ENCODE results near the gene NCS1.
"Not testable (repeated sequence)": the region's sequence is repeated elsewhere in the genome, so short reads cannot be mapped to it uniquely, and the experiment has no call there.

NCS1 gene

DNA sequence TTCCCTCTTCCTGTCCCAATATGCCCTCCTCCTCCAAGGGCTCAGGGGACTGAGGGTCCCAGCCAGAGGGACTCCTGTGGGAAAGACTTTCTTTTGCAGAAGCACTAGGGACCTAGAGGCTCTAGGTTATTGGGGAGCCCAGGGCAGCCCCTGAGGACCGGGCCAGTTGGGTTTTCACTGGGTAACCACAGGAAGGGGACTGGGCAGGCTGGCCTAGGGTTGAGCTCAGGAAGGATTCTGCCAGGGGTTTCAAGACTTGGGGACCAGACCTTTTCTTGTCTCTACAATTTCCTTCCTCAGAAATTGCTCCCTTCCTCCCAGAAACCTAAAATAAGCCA is 69.0 kb downstream of the NCS1 start:
- no peak for DNase-seq

DNA sequence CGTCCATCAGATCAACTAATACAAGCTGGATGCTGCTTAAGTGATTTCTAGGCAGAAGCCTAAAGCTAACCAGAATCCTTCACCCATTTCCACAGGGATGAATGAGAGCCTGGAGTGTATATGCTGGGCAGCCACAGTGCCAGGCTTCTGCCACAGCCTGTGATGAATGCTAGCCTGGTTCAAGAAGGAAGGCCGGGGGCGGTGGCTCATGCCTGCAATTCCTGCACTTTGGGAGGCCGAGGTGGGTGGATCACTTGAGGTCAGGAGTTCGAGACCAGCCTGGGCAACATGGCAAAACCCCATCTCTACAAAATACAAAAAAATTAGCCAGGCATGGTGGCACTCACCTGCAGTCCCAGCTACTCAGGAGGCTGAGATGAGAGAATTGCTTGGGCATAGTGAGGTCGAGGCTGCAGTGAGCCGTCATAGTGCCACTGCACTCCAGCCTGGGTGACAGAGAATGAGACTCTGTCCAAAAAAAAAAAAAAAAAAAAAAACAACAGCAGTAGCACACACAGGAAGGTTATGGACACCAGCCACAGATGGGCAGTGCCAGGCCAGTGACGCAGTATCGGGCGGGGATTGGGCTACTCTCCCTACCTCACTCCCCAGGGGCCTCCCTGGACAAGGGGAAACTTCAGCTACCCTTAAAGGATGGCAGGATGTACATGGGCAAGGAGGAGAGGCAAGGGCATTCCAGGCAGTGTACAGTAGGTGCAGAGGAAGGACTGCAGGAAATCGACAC is 70.2 kb downstream of the NCS1 start:
- no peak for DNase-seq

DNA sequence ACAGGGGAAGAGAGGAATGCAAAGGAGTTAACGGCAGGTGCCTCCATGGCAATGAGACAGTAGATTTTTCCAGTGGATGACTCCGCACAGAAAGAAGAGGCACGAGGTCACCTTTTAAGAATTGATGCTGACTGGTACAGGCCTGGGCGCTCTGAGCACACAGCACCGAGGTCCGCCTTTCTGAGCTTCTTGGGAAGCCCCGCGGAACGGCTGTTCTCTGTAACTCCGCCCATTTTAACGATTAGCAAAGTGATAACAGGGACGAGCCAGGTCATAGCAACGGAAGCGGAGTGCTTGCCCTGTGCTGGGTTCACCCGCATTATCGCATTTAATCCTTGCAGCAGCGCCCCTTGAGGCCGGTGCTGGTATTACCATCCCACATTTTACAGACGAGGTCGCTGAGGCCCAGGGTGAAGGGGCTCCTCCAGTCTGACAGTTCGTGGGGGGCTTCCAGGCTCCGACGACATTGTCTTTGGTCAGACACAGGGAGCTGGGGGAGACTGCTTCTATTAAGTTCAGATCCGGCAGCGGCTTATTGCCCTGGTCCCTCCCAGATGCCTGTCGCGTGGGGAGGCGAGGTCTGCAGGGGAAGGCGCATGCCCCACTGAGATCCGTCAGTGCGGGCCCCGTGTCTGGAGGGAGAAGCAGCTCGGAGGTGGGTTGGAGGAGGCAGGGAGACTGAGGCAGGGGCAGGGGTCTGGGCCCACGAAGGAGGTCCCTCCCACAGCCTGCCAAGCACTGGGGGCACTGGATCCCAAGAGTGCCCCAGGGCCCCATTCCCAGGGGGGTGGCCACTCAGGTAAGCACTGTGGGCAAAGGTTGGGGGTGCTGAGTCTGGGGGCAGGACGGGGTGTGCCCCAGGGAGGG is 71.0 kb downstream of the NCS1 start:
- peak; percentile 83 for DNase-seq

DNA sequence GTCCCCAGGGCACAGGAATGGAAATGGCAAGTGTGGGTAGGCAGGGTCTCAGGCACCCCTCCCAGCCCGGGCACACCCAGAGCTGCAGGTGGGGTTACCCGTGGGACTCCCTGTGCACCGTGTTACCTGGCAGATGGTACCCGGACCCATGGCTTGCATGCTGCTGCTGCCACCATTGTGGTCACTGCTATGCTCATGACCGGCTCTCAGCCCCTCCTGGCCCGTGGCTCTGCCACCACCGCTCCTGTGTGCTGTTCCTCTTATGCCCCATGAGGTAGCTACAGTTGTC is 71.6 kb downstream of the NCS1 start:
- no peak for DNase-seq

DNA sequence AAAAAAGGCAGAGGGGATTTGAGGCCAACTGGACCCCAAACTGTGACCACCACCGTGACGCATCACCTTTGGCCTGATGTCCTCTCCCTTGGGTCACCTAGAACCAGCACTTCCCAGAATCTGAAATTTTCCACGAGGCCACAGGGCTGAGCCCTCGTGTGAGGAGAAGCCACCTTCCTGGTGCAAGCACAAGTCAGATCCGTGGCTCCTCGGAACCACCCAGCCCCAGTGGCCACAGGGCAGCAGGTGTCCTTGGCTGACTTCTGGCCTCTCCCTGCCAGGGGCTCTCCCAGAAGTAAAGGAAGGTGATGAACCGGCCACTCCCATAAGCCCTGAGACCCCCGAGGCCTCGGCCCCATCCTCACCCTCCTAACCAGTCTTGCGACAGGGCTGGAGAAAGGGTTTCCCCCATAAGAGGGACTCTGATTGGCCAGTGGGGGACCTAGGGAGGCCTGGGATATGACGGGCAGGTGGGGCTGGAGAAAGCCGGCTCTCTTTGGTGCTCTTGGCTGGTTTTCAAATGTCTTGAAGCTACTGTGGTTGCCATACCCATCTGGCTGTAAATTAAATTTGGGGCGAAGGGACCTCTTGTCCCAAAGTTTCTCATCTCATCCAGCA is 72.5 kb downstream of the NCS1 start:
- DNase-seq: no peak

DNA sequence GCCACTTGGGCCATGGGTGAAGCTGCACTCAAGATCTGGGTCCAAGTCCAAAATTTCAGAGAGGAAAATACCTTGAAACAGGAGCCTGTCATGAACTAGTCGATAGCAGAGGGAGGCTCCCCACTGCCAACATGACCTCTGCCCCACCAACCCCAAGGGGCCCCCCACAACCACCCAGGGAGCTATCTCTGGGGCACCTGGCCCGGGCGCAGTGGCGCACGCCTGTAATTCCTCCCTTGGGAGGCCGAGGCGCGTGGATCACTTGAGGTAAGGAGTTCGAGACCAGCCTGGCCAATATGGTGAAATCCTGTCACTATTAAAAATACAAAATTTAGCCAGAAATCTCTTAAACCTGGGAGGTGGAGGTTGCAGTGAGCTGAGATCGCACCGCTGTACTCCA is 73.3 kb downstream of the NCS1 start:
- DNase-seq: no peak

DNA sequence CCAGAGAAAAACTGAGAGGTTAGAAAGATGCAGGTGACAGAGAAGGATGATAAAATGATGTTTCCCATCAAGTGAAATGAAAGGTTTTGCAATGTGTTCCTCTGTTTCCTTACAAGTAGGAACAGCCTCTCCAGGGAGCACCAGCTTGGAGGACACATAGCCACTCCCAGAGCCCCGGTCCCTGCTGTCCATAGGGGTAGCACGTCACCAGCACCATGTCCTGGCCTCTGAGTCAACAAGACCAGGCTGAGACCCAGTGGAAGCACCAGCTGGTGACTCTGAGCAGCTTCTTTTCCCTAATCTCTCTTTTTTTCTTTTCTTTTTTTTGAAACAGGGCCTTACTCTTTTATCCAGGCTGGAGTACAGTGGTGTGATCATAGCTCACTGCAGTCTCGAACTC is 73.9 kb downstream of the NCS1 start:
- DNase-seq: no peak

DNA sequence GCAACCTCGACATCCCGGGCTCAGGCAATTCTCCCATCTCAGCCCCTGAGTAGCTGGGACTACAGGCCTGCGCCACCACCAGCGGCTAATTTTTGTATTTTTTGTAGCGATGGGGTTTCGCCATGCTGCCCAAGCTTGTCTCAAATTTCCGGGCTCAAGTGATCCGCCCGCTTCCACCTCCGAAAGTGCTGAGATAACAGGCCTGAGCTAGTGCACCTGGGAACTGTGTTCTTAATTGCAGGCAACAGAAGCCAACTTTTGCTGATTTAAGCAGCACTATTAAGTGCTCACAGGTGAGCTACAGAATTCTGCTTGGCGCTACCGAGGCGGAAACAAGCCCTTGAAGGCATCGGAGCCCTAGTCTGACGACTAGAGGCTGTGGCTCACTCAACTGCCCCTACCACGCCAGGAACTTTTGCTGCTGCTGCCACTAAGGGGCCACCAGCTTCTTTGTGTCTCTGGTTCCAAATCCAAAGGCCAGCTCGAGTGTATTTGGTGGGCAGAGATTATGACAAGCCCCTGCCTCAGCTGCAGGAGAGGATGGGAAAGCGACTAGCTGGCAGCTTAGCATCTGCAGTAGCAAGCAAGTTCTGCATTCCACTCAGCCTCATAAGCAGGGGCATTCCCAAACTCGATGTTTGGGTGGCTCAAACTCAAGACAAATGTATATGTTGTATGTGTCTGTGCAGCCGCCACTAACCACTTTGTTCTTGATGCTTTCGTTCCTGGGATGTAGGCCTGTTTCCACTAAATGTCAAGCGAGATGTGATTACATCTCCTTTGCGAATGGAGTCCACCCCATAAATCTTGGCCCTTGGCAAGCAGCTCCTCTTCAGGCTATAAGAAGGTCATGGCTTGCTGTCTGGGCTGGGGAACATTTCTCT is 82.8 kb downstream of the NCS1 start:
- no peak for DNase-seq

DNA sequence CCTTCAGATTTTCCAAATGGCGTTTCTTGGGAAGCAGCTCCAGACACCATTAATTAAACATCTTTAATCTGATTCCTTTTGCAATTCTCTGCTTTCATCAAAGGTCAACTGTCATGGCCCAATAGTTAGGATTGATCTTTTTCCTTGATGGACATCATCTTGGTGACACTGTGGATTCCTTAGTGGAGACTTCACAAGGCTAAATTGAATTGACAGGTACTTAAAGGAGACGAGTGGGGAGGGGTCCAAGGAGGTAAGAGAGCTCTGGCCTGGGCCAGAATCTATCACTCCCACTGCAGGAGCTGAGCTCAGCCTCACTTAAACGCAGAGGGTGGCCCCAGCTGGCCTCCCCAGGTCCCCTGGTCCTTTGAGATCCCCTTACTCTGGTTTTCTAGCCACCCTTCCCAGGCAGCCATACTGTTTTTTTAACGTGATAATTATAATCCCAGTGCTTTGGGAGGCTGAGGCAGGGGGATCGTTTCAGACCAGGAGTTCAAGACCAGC is 83.5 kb downstream of the NCS1 start:
- DNase-seq: no peak

DNA sequence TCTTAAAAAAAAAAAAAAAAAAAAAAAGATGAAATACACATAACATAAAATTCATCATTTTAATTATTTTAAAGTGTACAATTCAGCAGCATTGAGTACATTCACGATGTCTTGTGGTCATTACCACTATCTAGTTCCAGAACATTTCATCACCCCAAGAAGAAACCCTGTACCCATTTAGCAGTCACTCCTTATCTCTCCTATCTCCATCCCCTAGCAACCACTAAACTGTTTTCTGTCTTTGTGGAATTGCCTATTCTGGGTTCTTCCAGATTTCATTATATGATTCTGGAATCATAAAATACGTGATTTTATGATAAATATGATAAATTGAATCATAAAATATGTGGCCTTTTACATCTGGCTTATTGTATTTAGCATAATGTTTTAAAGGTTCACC is 84.4 kb downstream of the NCS1 start:
- no peak for DNase-seq

DNA sequence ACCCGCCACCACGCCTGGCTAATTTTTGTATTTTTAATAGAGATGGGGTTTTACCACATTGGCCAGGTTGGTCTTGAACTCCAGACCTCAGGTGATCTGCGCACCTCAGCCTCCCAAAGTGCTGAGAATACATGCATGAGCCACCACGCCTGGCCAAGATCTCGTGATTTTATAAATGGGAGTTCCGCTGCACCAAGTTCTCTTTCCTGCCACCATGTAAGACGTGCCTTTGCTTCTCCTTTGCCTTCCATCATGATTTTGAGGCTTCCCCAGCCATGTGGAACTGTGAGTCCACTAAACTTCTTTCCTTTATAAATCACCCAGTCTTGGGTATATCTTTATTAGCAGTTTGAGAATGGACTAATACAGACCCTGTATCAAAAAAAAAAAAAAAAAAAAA is 85.9 kb downstream of the NCS1 start:
- not testable (repeated sequence) for DNase-seq

DNA sequence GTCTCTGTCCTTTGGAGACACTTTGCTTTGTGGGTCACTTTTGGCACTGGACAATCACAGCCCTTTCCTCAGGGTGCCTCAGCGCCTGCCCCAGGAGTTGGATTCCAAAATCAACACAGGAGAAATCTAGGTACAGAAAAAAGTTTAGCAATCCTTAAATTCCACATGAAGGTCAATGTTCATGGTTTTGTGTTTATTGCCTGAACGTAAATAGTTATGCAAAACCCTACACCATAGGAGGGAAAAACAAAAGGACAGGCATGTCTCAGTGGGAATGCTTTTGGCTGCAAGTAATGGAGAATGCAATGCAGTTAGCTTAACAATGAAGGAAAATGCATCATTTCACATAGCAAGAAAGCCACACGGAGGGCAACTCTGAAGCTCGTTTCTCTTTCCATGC is 86.8 kb downstream of the NCS1 start:
- DNase-seq: no peak

DNA sequence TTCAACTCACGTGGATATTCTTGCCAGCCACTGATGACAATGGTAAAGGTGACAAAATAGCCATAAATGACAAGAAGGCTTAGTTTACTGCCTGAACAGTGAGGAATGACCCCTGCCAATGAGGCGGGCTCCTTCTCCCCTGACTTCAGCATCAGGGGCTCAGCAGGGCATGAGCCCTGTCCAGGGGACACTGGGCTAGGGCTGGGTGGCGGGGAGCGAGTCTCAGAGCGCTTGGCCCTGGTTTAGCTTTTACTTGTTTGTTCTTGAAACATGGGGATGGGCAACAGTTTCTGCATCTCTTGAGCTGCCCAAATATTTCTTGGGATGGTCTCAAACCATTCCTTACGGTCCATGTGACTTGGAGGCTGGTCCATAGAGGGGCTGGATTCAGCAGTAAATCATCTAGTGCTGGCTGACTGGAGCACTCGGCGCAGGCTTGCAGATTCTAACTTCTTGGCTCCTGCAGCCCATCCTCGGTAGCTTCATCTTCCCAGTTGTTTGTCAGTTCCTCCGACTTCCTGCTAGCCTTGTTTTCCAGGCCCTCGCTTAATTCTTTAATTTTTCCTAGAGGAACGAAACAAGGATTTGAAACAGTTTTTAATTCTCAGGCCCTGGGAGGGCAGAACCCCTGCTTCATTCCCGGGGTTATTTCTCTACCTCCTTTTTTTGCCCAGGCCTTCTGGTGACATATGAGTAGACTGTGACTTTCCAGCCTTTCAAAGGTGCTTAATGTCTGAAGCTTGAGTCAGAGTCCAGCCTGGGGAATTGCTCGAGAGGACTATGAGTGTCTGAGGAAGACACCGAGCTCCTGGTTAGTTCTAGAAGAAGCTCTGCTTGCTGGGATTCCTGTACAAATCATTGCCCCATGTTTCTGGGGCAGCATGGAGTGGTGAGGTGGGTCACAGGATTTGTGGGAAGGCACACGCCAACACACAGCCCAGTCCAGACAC is 88.9 kb downstream of the NCS1 start:
- DNase-seq: no peak

DNA sequence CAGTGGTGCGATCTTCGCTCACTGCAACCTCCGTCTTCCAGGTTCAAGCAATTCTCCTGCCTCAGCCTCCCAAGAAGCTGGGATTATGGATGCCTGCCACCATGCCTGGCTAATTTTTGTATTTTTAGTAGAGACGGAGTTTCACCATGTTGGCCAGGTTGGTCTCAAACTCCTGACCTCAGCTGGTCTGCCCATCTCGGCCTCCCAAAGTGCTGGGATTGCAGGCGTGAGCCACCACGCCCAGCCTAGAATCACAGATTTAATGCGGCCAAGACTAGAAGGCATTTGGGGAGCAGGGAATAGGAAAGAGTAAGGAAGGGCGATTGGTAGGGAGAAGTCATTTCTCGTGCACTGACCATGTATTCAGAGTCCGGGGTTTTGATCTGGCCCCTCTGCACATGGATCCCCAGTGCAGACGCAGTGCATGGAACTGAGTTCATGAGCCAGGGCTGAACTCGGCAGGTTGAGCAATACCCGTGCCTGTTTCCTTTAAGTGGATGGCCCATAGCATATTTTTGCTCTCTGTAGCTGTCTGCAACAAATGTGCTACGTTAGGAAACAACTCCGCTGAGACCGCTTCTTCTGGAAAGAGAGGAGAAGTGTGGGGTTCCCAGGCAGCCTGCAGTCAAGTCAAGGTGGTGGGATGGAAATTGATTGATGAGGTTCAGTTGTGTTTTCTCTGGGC is 90.0 kb downstream of the NCS1 start:
- no peak for DNase-seq

DNA sequence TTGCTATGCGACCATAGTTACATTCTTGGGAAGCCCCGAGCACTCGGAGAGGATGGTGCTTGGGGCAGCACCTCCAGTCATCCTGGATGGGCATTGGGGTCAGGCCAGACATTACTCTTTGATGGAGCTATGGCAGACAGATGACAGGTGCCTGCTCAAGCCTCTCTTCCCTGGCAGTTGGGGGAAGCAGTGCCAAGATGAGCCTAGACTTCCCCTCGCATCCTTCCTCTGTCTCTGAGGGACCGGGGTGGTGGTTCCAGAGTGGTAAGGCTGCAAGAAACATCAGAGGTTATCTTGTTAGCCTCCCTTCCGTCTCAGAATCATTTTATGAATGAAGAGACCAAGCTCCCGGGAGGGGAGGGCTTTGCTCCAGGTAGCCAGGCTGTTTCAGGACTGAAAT is 90.6 kb downstream of the NCS1 start:
- no peak for DNase-seq

DNA sequence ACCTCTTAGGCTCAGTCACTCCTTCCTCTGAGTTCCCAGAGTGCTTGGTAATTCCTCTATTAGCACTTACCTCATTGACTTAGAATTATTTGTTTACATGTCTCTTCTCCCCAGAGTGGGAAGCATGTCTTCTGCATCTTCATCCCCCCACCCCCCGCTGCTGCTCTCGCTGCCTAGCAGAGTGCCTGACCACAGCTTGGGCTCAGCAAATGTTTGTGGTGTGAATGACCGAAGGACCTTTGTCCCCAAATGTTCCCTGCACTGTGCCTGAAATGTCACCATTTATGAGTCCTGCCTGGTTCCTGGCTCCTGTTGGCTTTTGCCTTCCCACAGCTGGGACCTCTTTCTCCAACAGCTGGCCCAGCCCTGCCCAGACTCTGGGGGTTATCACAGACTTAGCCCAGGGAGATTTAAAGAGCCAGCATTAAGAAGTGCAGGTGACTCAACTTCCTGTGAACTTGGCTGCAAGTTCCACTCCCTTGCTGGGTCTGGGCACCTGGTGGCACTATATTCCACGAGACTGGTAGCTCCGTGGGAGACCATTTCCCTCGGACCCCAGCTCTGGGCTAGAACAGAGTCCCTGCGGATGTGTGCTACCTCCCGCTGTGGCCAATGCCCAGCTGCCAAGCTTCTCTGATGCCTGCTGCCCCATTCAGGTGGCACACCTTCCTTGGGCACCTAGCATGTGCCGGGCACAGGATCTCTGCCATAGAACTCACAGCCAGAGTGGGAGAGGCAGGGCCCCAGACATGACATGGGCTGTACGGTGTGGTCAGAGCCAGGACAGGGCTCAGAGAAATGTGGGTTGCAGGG is 91.6 kb downstream of the NCS1 start:
- DNase-seq: no peak

DNA sequence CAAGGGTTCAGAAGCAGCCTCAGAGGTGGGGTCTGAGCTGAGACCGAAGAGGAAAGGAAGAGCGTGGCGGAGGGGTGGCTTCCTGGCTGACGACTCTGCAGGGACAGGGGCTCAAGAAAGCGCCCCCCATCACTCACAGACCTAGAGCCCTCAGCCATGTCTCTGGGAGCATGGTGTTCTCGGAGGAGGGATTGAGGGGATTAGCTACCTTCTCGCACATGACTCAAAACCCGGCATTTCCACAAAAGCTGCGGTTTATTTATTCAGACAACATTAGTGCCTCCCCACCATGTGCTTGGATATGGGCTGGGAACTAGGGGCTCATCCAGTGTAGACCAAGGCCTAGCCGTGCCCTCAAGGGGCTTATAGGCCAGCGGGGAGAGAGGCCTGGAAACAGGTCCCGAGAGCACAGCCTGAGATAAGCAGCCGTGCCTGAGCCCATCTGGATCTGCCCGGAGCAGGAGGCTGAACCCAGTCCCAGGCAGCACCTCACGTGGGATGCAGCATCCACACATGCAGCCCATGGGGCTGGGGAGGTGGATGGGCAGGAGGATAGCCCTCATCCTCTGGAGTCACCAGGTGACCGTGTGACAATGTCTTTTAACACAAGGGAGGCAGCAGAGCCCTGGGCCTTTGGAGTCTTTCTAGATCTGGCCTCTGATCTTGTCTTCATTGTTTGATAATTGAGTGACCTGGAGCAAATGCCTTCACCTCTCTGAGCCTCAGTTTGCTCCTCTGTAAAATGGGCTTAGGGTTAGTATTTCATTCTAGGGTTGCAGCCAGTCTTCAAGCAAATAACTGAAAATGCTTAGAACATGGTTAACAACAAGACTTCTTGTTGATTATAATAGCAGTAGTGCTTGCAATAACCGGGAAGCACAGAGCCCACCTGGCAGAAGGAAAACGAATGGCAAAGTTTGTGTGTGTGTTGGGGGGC is 92.5 kb downstream of the NCS1 start:
- no peak for DNase-seq

DNA sequence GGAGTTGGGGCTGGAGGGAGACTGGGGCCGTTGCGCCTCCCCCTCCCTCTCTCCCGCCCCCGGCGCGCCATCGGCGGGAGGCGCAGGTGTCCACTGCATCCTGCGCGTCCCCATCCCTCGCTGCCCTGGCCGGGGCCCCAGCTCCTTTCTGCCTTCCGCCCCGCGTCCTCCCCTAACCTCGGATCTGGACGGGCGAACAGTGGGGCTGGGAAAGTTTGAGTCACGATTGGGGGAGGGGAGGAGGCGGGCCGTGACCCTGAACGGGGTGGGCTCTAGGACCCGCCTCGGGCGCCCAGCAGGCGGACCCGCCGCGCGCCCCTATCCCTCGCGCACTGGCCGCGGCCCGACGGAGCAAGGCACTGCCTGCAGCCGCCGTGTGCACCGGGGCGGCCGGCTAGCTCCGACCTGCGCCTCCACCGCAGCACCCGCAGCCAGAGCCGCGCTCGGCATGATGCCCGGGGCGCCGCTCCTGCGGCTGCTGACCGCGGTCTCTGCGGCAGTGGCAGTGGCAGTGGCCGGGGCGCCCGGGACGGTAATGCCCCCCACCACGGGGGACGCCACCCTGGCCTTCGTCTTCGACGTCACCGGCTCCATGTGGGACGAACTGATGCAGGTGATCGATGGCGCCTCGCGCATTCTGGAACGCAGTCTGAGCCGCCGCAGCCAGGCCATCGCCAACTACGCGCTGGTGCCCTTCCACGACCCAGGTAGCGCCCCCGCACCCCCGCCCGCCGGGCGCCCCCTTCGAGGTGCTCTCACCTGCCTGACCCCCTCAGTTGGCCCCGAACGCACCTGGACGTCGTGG is 93.4 kb downstream of the NCS1 start, which contains the start of gene HMCN2:
Gene HMCN2 (plus strand): TSS at position 330 of the 805 bp plus-strand sequence. CDS start 119 bp downstream, at position 449.
- DNase-seq: no peak

All from activated T-cell treated with anti-CD3 and anti-CD28 coated beads for 4 hours (primary cell).